GM21717 (cell line): Measurements from ENCODE around the gene TESK2.
A peak's percentile ranks its signal among the peaks of the same experiment; 100 is the strongest.

Experiments used
- ATAC-seq: cut with Tn5 transposase; IDR thresholded peaks from one replicate; pipeline ENCODE4 v1.9.1; 2021; ENCODE audit warnings: mild to moderate bottlenecking, moderate library complexity; ENCODE audit not compliant: unreplicated experiment

The TESK2 gene

GRCh38 chr1:45306319-45306718 is 184.6 kb downstream of the TESK2 start:
- ATAC-seq: no peak

- ATAC-seq: no peak
Measured at GRCh38 chr1:45305231-45305630, 185.7 kb downstream of the TESK2 start.

- ATAC-seq: no peak
Measured at GRCh38 chr1:45304311-45305081, 186.5 kb downstream of the TESK2 start.

- ATAC-seq: peak; percentile 60
Measured at GRCh38 chr1:45303520-45304310, 187.2 kb downstream of the TESK2 start.

- ATAC-seq: no peak
Measured at GRCh38 chr1:45302505-45303150, 188.3 kb downstream of the TESK2 start.

- ATAC-seq: no peak
Measured at GRCh38 chr1:45300669-45300997, 190.3 kb downstream of the TESK2 start.

GRCh38 chr1:45299981-45300668 is 190.8 kb downstream of the TESK2 start:
- no peak for ATAC-seq

GRCh38 chr1:45299296-45299695 is 191.7 kb downstream of the TESK2 start:
- no peak for ATAC-seq

- ATAC-seq: no peak
Measured at GRCh38 chr1:45297666-45298356, 193.2 kb downstream of the TESK2 start.
